GM15510 (cell line): ENCODE data around the gene GARIN5A.
A peak's percentile ranks its signal among the peaks of the same experiment; 100 is the strongest.

Experiments
- POLR2A ChIP-seq: IDR thresholded peaks from 3 replicates; pipeline ENCODE4 v1.6.1; 2011; ENCODE audit warnings: borderline replicate concordance; ENCODE audit not compliant: insufficient read length; ENCODE audit errors: extremely low read depth

Gene GARIN5A

GRCh38 chr19:50476224-50476906 is at the start of gene GARIN5A, which contains the start of gene EMC10:
TSS of gene GARIN5A (minus strand) at chr19:50476848. CDS start at chr19:50476388, 460 bp downstream.
TSS of gene EMC10 (plus strand) at chr19:50476507. CDS start at chr19:50476545, 38 bp downstream.
- TF ChIP-seq POLR2A = peak; percentile 98

DNA sequence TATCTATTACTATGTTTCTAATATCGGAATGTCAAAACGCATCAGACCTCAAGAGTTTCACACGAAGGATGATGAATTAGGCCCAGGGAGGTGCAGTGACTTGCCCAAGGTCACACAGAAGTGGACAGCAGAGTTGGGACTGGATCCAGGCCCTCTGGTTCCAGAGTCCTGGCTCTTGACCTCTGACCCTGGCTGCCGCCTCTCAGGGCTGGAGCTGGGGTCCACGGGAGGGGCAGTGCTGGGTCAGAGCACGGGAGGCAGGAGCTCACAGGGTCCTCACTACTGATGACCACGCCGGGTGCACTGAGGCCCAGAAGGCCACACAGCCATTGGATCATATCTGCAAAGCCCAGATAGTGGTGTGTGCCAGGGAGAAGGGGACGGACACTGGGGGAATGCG is 46.2 kb upstream of the GARIN5A start:
- TF ChIP-seq POLR2A = no peak

DNA sequence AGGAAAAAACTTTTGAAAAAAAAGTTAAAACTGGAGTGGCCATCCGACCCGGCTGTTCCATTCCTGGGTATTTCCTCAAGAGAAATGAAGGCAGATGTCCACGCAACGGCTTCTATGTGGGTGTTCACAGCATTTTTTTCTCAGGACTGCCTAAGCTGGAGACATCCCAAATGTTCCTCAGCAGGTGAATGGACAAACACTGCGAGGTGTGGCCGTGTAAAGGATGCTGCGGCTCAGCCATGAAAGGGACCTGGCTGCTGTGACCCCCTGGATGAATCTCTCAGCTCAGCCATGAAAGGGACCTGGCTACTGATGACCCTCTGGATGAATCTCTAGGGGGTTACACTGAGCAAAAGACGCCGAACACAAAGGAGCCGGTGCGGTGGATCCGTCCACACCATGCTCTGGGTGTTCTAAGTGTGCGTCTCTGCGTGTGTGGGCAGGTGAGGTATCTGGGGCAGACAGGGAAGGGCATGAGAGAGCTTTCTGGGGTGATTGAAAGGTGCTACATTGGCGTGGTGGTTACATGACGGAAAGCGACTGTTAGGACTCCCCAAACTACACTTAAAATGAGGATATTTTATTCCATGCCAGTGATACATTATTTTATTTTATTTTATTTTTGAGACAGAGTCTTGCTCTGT is 44.3 kb upstream of the GARIN5A start:
- no peak for TF ChIP-seq POLR2A

- TF ChIP-seq POLR2A = no peak
These were observed 42.4 kb upstream of the GARIN5A start for GRCh38 chr19:50519006-50519575.

DNA sequence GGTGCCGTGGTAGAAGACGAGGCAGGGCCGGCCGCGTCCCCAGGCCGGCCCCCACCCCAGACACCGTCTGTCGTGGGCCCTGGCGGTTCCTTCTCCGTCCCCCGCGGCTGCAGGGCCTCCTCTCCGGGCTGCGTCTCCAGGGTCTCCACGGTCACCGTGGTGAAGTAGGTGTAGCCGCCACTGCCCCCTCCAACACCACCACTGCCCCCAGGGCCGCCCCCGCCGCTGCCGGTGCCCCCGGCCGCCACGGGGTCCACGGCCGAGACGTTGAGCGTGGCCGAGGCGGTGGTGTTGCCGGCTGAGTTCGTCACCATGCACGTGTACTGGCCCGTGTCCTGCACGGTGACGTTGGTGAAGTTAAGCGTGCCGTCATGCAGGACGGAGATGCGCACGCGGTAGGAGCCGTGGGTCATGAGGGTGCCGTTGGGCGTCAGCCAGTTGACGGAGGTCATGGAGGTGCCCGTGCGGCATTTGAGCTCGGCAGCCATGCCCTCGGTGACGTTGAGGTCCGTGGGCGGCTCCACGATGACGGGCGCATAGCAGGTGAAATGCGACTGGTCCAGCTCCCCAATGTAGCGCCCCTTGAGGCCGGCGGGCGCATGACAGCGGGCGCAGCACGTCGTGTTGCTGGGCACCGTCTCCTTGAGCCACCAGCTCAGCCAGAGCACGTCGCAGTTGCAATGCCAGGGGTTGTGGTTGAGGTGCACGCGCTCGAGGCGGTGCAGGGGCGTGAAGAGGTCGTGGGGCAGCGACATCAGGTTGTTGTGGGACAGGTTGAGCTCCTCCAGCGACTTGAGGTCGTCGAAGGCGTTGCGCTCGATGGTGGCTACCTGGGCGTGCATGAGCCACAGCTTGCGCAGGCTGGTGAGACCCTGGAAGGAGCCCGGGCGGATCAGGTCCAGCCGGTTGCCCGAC is 41.7 kb upstream of the GARIN5A start:
- TF ChIP-seq POLR2A = no peak

DNA sequence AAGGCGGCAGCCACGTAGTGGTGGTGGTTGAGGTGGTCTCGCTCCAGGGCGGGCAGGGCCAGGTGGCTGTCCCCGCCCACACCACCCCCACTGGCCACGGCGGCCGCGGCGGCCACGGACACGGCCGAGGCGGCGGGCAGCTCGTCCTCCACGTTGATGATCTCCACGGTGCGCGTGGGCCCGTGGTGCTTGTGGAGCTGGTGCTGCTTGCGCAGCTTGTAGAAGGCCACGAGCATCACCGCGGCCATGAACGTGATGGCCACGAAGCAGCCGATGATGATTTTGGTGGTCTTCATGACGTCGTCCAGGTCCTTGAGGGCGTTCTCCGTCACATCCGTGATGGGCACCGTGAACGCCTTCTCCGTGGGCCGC is 41.0 kb upstream of the GARIN5A start:
- no peak for TF ChIP-seq POLR2A

- TF ChIP-seq POLR2A = no peak
These were observed 40.5 kb upstream of the GARIN5A start for GRCh38 chr19:50516964-50517703.

- TF ChIP-seq POLR2A = no peak
These were observed 39.8 kb upstream of the GARIN5A start for GRCh38 chr19:50516456-50516855.

DNA sequence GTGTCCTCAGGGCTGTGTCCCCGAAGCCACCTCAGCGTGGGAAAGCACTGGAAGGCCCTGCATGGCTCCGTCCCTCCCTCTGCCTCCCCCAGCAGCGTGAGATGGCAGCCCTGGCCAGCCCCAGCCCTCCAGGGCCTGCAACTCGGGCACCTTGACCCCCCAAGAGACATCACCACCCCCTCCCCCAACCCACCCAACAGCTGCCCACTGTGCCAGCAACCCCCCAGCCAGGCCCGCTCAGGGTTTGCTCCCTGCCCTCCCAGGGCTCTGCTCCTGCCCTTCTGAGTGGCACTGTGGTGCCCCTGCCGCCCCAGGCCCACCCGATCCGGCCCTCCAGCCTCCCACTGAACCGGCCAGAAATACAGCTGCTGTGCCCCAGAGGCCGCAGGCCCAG is 38.5 kb upstream of the GARIN5A start:
- no peak for TF ChIP-seq POLR2A

- TF ChIP-seq POLR2A = no peak
These were observed 37.9 kb upstream of the GARIN5A start for GRCh38 chr19:50514346-50515167.

DNA sequence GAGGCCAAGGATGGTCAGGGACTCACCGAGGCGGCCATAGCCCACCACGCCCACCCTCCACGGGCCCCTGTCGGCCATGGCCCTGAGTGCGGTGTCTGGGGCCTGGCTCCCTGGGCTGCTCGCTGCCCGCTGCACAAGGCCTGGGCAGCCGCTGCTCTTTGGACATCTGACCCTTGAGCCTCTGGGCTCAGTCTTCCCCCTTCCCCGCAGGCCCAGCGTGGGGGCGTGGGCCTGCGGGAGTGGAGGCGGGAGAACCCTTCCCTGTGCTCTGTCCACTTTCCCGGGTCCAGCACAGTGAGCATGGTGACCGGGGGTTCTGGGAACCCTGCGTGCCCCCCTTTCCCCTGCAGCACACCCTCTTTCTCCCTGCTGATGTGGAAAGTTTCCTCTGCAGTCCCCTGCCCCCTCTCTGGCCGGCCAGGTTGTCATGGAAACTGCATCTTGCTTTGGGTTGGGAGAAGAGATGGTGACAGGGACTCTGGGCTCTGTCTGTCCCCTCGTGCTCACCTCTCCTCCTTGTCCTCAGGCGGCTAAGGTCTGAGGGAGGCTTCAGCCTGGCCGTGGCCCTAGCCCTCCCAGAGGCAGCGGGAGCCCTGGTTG is 37.2 kb upstream of the GARIN5A start, which contains the start of gene ASPDH:
ASPDH (minus strand) TSS at position 168 of the 600 bp plus-strand sequence; CDS start at position 78, 90 bp downstream.
- no peak for TF ChIP-seq POLR2A

DNA sequence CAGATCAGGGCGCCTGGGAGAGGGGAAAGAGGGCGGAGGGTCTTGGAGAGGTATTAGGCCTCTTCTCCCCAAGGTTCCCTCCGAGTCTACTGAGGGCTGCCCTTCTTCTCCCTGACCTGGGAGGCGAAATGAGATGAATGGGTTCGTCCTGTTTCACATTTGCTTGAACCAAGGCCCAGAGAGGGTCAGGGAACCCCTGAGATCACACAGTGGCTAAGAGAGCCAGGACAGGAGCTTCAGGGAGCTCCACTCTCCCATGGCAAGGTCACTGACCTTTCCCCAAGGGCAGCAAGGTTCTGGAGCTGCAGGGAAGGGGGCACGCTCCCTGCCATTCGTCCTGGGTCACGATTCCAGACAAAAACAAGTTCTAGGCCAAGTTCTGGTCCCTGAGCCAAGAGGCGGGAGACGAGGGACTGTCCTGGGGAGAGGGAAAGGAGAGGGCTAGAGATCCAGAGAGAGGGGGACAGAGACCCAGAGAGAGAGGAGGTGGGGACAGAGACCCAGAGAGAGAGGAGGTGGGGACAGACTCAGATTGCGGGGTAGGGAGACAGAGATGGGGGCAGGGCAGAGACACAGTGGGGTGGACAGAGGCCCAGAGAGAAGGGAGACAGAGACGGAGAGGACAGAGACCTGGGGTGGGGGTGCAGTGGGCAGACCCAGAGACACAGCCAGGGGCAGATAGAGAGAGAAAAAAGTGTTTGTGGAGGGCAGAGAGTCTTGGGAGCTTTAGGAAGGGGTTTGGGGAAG is 36.5 kb upstream of the GARIN5A start:
- no peak for TF ChIP-seq POLR2A
